ENCODE results near the gene OR13C3. TPM values are rescaled to one million over a fixed set of nuclear protein-coding genes. Genes with fewer than 3 reads are reported as not detected.

The OR13C3 gene
- polyA plus RNA-seq, 3 donors, result not detected

DNA sequence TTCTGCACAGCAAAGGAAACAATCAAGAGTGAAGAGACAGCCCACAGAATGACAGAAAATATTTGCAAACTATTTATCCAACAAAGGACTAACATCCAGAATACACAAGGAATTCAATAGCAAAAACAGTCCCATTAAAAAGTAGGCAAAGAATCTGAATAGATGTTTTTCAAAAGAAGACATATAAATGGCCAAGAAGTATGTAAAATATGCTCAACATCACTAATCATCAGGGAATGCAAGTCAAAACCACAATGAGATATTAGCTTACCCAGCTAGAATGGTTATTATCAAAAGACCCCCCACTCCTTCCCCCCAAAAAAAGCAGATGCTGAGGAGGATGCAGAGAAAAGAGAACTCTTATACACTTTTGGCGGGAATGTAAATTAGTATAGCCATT is 18.9 kb upstream of the OR13C3 start:
- Histone ChIP-seq H3K9me3 (replicated peaks in 1 of 2; ENCODE audit: control insufficient read depth in 1 of 2, insufficient read depth in 1 of 2, low read length in 2 of 2) (peaks cover 11 to 14% of the 10 kb centered on the region in 2 donors), H3K36me3 (replicated peaks in 1 of 2; ENCODE audit: control insufficient read depth in 1 of 2, insufficient read depth in 2 of 2, low read length in 2 of 2) (no peaks in the 10 kb centered on the region), H3K9ac (ENCODE audit: insufficient read depth, low read length, poor library complexity, severe bottlenecking) (no peak overlapping the region), H3K4me2 (replicated peaks; ENCODE audit: extremely low read depth, low read length, poor library complexity, severe bottlenecking) (no peak overlapping the region), H3K27me3 (ENCODE audit: control insufficient read depth in 2 of 2, insufficient read depth in 2 of 2, low read length in 2 of 2) (no peaks in the 10 kb centered on the region), H2AFZ (ENCODE audit: insufficient read depth, low read depth, low read length, poor library complexity, severe bottlenecking) (no peak overlapping the region), H3K79me2 (ENCODE audit: insufficient read depth, low read length) (no peaks in the 10 kb centered on the region), H3K4me3 (replicated peaks in 1 of 3; ENCODE audit: low read depth in 2 of 3, low read length in 3 of 3) (no peak overlapping the region), H4K20me1 (ENCODE audit: insufficient read depth, low read length) (no peaks in the 10 kb centered on the region), H3K4me1 (ENCODE audit: control insufficient read depth in 1 of 2, insufficient read depth in 2 of 2, low read length in 2 of 2) (no peaks in the 10 kb centered on the region), H3K27ac (ENCODE audit: low read depth in 1 of 2, low read length in 2 of 2) (no peak overlapping the region)
- H3K9me3 Mint-ChIP-seq, result peaks cover 3 to 14% (median 10%) of the 10 kb centered on the region in 7 donors
- no peak overlapping the region for H3K27ac Mint-ChIP-seq
- no peak overlapping the region for H3K4me3 Mint-ChIP-seq
- intact Hi-C loops (cut with micrococcal nuclease), result no loop called here
- TF ChIP-seq, protein P1, sequence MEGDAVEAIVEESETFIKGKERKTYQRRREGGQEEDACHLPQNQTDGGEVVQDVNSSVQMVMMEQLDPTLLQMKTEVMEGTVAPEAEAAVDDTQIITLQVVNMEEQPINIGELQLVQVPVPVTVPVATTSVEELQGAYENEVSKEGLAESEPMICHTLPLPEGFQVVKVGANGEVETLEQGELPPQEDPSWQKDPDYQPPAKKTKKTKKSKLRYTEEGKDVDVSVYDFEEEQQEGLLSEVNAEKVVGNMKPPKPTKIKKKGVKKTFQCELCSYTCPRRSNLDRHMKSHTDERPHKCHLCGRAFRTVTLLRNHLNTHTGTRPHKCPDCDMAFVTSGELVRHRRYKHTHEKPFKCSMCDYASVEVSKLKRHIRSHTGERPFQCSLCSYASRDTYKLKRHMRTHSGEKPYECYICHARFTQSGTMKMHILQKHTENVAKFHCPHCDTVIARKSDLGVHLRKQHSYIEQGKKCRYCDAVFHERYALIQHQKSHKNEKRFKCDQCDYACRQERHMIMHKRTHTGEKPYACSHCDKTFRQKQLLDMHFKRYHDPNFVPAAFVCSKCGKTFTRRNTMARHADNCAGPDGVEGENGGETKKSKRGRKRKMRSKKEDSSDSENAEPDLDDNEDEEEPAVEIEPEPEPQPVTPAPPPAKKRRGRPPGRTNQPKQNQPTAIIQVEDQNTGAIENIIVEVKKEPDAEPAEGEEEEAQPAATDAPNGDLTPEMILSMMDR (IDR thresholded peaks at IDR 0.05), result no peak
- no peaks in the 10 kb centered on the region for H3K4me1 Mint-ChIP-seq
- H3K36me3 Mint-ChIP-seq, result no peaks in the 10 kb centered on the region
- no peak for DNase-seq
- WGBS (ENCODE audit: insufficient coverage), result no CpG with 5 or more reads among the region's 1 CpG
- peaks cover 0 to 1% (median 0%) of the 10 kb centered on the region in 3 donors for H3K27me3 Mint-ChIP-seq (ENCODE audit: low read depth in 3 of 3)

DNA sequence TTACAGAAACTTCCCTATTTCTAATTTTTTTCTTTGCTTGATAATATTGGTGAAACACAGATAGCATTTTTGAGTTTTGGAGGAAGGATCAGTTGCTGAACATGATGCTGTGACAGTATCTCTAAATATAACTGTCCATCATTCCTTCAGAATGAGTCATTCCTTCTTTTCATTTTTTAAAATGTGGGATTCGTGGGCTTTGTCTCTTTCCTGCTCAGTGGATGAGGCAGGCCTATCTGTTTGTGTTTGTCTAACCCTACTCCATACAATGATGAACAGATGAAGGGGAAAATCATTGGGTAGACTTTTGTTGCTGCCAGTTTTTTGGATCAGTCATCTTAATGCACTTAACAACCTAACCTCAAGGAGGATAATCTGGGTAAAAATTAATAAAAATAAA is 16.6 kb upstream of the OR13C3 start:
- Histone ChIP-seq H2AFZ (ENCODE audit: insufficient read depth, low read depth, low read length, poor library complexity, severe bottlenecking) (no peak overlapping the region), H3K9me3 (replicated peaks in 1 of 2; ENCODE audit: control insufficient read depth in 1 of 2, insufficient read depth in 1 of 2, low read length in 2 of 2) (peaks cover 11 to 14% of the 10 kb centered on the region in 2 donors), H3K4me2 (replicated peaks; ENCODE audit: extremely low read depth, low read length, poor library complexity, severe bottlenecking) (no peak overlapping the region), H4K20me1 (ENCODE audit: insufficient read depth, low read length) (no peaks in the 10 kb centered on the region), H3K4me3 (replicated peaks in 1 of 3; ENCODE audit: low read depth in 2 of 3, low read length in 3 of 3) (no peak overlapping the region), H3K9ac (ENCODE audit: insufficient read depth, low read length, poor library complexity, severe bottlenecking) (no peak overlapping the region), H3K4me1 (ENCODE audit: control insufficient read depth in 1 of 2, insufficient read depth in 2 of 2, low read length in 2 of 2) (no peaks in the 10 kb centered on the region), H3K79me2 (ENCODE audit: insufficient read depth, low read length) (no peaks in the 10 kb centered on the region), H3K27ac (ENCODE audit: low read depth in 1 of 2, low read length in 2 of 2) (no peak overlapping the region), H3K36me3 (replicated peaks in 1 of 2; ENCODE audit: control insufficient read depth in 1 of 2, insufficient read depth in 2 of 2, low read length in 2 of 2) (no peaks in the 10 kb centered on the region), H3K27me3 (ENCODE audit: control insufficient read depth in 2 of 2, insufficient read depth in 2 of 2, low read length in 2 of 2) (no peaks in the 10 kb centered on the region)
- H3K27me3 Mint-ChIP-seq (ENCODE audit: low read depth in 3 of 3), result no peaks in the 10 kb centered on the region
- TF ChIP-seq, protein P1 (IDR thresholded peaks at IDR 0.05), result no peak
- intact Hi-C loops (cut with micrococcal nuclease), result no loop called here
- H3K4me1 Mint-ChIP-seq, result no peaks in the 10 kb centered on the region
- H3K9me3 Mint-ChIP-seq, result peaks cover 2 to 14% (median 7%) of the 10 kb centered on the region in 7 donors
- H3K4me3 Mint-ChIP-seq, result no peak overlapping the region
- no peak for DNase-seq
- no CpG with 5 or more reads among the region's 1 CpG for WGBS (ENCODE audit: insufficient coverage)
- no peaks in the 10 kb centered on the region for H3K36me3 Mint-ChIP-seq
- no peak overlapping the region for H3K27ac Mint-ChIP-seq
